Measurements from ENCODE around the gene HDGFL1.

The HDGFL1 gene

DNA sequence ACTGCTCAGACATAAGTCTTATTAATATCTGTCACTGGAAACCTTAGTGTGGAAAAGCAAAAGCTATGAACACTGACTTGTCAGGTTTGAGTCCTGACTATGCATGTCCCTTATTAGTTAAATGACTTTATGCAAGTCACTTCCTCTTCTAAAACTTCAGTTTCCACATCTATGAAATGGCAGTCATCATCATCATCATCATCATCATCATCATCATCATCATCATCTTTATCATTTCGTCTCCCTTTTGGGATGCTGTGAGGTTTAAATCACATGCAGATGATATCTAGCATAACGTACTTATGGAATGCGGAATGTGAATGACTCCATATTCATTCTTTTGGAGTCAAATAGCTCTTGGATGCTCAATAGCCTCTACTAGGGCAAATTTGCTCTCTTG is 24.5 kb downstream of the HDGFL1 start:
- no peak for DNase-seq

DNA sequence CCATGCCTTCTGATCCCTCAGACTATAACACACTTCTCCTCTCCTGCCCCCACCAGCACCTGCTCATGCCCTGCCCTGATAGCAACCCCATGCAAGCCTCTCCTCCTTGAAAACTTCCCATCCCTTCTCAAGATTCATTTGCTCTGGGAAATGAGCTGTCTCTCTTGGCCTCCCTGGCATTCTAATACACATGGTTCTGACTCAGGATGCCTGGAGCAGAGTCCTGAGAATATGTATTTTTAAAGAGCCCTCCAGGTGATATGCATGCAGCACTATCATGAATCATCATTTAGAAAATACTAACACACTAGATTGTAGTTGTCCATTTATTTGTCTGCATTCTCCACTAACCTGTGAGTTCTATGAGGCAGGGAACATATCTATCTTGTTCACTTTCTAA is 26.6 kb downstream of the HDGFL1 start:
- DNase-seq = no peak

DNA sequence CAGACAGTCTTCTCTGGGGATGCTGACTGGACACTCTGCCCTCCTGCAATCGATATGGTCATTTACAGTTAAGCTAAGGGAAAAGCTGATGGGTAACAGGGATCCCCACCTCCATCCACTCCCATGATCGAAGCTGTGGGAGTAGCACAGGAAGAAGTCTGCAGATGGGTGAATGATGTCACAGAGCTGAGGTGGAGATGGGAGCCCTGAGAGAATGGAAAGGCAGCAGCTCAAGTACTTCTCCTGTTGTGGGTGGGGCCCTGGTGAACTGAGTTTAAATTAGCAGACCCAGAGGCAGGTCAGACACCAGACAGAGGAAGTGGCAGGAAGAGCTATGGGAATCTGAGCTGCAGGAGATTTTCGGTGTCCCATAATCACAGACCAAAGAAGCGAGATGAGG is 29.0 kb downstream of the HDGFL1 start:
- no peak for DNase-seq

- no peak for DNase-seq
Measured at GRCh38 chr6:22600059-22600458, 30.7 kb downstream of the HDGFL1 start.

DNA sequence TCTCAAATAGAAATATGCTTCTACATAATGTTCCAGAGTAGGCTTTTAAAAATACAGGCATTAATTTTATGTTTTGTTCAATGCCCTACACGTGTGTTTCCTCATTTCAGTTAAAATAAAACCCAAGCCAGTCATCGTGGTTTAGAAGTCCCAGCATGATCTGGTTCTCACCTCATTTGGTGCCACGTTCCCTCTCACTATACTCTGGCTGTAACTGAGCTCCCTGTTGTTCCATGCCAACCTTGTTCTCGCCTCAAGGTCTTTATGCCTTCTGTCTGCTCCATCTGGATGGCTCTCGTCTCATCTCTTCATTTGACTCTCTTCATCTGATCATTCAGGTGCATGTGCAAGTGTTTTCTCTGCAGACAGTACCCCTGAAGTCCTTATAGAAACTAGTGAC is 32.6 kb downstream of the HDGFL1 start:
- DNase-seq = no peak

GRCh38 chr6:22605736-22606135 is 36.4 kb downstream of the HDGFL1 start:
- no peak for DNase-seq

DNA sequence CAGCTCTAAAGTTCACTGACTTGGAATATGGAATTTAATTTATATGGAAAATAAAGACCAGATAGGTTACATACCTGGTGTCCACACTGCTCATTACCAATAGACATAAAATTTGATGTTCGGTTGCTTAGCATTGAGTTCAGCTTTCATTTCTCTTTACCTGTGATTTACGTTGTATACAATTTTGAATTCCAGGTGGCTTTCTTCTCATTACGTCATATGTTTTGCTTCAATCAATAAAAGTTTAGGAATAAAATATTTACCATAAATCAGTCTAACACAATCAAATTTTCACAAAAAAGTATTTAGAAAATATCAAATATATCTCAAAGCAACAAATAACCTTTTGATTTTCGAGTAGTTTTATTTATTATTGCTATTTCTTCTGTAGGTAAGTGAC is 40.8 kb downstream of the HDGFL1 start:
- no peak for DNase-seq

GRCh38 chr6:22612236-22612635 is 42.9 kb downstream of the HDGFL1 start:
- DNase-seq = no peak

DNA sequence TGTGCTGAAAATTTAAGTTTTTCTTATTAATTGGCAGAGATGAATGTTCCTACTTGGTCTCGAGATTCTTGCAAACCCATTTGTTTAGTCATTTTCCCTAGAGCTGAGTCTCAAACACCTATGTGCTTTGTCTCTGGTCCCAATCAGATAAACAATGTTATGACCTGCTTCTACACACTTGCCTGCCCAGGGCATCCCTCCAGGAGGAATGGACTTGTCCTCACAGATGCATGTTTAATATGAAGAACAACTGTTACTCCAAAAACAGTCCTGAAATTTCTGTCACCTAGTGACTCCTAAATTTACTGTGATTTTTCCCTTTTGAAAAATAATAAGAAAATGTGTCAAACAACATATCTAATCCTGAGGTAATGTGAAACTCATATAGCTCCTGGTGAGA is 43.7 kb downstream of the HDGFL1 start:
- no peak for DNase-seq

DNA sequence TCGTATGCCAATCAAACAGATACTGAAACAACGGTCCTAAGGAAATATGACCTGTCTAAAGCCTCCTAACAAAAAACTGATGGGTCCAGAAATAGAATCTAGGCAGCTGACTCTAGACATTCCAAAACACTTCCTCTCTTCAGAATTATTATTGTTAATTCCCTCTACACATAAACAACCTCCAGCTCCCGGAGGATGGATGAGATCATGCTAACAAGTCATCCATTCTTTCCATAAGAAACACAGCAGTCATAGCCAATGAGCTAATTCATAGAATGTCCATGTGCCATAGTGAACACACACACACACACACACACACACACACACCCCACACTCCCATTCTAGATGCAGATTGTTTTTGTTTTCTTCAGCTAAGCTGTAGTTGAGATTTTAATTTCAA is 44.3 kb downstream of the HDGFL1 start:
- DNase-seq = no peak

GRCh38 chr6:22614547-22614946 is 45.2 kb downstream of the HDGFL1 start:
- DNase-seq = no peak

GRCh38 chr6:22621028-22621427 is 51.7 kb downstream of the HDGFL1 start:
- DNase-seq = no peak

Data from T-helper 1 cell (primary cell).